Measurements from ENCODE around the gene SHROOM3. TPM values are rescaled to one million over a fixed set of nuclear protein-coding genes. Genes with fewer than 3 reads are reported as not detected.
A peak's percentile ranks its signal among the peaks of the same experiment; 100 is the strongest.

SHROOM3 gene
- total RNA-seq, 6 experiments from 2014 or later, result 39.1 to 98.7 (median 40.9) TPM

DNA sequence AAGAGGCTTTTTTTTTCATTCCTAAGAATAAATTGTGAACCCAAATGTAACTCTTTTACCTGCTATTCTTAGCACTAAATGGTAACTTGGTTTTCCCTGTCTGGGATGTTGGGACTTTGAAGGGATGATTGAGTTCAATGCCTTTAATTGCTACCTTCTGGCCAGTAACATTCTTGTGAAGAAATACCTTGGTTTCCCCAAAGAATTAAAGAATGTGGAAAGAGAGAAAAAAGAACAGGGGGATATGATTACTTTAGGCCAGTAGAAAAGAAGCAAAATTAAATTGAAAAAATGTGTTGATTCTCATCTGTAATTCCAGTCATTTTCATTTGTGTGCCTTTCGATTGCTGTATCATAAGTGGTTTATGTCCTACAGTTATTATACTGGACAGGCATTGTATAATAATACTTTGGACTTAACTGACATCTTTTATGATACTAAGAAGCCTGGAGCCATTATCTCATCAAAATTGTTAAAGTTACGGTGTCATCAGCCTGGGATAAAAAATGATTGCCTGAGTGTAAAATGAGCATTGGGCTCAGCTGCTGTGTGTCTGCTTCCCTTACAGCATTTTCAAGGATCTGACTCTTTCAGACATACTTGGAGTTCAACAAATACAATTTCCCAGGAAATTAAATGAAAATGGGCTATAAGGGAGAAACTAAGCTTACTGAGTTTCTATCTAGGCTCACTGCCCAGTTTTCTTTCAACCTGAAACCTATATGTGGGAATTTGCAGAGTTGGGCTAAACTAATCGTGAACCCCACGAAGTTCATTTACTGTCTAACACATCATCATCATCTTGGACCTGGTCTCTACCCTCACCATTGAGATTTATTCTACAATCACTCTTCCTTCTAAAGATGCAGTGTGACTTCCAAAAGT is 146.3 kb downstream of the SHROOM3 start:
- Mint-ChIP-seq H3K4me1 (ENCODE audit: low read depth) (peaks cover 48% of the 10 kb centered on the region), H3K27me3 (ENCODE audit: insufficient read depth) (no peaks in the 10 kb centered on the region), H3K9me3 (no peaks in the 10 kb centered on the region), H3K4me3 (no peak overlapping the region), H3K36me3 (ENCODE audit: low read depth) (no peaks in the 10 kb centered on the region), H3K27ac (no peak overlapping the region)
- no peak for DNase-seq
- TF ChIP-seq, protein P1, sequence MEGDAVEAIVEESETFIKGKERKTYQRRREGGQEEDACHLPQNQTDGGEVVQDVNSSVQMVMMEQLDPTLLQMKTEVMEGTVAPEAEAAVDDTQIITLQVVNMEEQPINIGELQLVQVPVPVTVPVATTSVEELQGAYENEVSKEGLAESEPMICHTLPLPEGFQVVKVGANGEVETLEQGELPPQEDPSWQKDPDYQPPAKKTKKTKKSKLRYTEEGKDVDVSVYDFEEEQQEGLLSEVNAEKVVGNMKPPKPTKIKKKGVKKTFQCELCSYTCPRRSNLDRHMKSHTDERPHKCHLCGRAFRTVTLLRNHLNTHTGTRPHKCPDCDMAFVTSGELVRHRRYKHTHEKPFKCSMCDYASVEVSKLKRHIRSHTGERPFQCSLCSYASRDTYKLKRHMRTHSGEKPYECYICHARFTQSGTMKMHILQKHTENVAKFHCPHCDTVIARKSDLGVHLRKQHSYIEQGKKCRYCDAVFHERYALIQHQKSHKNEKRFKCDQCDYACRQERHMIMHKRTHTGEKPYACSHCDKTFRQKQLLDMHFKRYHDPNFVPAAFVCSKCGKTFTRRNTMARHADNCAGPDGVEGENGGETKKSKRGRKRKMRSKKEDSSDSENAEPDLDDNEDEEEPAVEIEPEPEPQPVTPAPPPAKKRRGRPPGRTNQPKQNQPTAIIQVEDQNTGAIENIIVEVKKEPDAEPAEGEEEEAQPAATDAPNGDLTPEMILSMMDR (IDR thresholded peaks at IDR 0.05), result no peak

DNA sequence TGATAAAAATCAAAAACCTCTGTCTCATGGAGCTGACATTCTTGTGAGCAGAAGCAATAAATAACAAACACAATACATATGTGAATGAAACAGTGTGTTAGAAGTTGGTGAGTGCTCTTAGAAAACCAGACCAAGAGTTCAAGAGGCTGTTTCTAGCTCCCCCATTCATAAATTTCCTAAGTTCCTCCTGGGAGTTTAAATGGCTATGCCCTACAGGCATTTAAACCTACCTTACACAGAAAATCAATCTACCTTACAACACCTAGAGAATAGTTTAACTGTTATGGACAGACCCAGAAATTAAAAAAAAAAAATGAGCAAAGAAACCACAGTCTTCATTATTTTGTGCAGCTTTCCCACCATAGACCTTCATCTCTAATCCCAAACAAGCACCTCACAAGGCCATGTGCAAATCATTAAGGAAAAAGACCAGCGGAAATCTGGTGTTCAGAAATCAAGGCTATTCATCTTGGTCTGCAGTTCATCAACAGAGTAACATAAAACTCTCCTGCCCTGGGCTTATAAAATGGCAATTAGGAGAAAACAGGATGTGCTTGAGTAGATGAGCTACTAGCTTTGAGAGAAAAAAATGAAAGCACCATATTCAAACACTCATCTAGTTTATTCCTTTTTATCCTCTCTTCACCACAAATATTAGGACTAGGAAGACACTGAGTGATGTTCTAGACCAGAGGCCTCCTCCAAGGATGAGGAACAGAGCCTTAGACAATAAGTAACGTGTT is 147.2 kb downstream of the SHROOM3 start:
- DNase-seq, result no peak
- TF ChIP-seq, protein P1 (IDR thresholded peaks at IDR 0.05), result no peak
- no peaks in the 10 kb centered on the region for H3K9me3 Mint-ChIP-seq
- no peak overlapping the region for H3K4me3 Mint-ChIP-seq
- no peaks in the 10 kb centered on the region for H3K27me3 Mint-ChIP-seq (ENCODE audit: insufficient read depth)
- H3K36me3 Mint-ChIP-seq (ENCODE audit: low read depth), result no peaks in the 10 kb centered on the region
- H3K27ac Mint-ChIP-seq, result peak overlapping the region; percentile 9; the same call in 1 of the 2 replicates
- H3K4me1 Mint-ChIP-seq (ENCODE audit: low read depth), result peaks cover 48% of the 10 kb centered on the region

DNA sequence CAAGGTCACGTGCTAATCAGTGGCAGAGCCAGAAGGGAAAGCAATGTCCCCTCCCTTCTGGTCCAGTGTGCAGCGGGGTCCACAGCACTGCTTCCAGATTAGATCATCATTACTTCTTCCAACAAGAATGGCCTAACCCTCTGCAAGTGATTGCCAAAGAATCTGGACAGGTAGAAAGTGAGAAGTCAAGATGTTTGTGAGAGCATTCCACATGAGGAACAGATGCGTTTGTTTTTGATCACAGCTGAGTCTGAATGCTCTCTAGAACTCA is 147.7 kb downstream of the SHROOM3 start:
- no peak overlapping the region for H3K27ac Mint-ChIP-seq
- no peaks in the 10 kb centered on the region for H3K36me3 Mint-ChIP-seq (ENCODE audit: low read depth)
- no peak for DNase-seq
- no peaks in the 10 kb centered on the region for H3K9me3 Mint-ChIP-seq
- H3K27me3 Mint-ChIP-seq (ENCODE audit: insufficient read depth), result no peaks in the 10 kb centered on the region
- TF ChIP-seq, protein P1 (IDR thresholded peaks at IDR 0.05), result no peak
- H3K4me1 Mint-ChIP-seq (ENCODE audit: low read depth), result peaks cover 48% of the 10 kb centered on the region
- H3K4me3 Mint-ChIP-seq, result no peak overlapping the region

GRCh38 chr4:76584241-76585152 is 149.5 kb downstream of the SHROOM3 start:
- TF ChIP-seq, protein P1 (IDR thresholded peaks at IDR 0.05), result no peak
- Mint-ChIP-seq H3K27me3 (ENCODE audit: insufficient read depth) (no peaks in the 10 kb centered on the region; the same call in 1 of the 2 replicates), H3K9me3 (no peaks in the 10 kb centered on the region), H3K4me3 (no peak overlapping the region), H3K4me1 (ENCODE audit: low read depth) (peaks cover 59% of the 10 kb centered on the region), H3K36me3 (ENCODE audit: low read depth) (no peaks in the 10 kb centered on the region), H3K27ac (no peak overlapping the region)
- DNase-seq, result no peak

DNA sequence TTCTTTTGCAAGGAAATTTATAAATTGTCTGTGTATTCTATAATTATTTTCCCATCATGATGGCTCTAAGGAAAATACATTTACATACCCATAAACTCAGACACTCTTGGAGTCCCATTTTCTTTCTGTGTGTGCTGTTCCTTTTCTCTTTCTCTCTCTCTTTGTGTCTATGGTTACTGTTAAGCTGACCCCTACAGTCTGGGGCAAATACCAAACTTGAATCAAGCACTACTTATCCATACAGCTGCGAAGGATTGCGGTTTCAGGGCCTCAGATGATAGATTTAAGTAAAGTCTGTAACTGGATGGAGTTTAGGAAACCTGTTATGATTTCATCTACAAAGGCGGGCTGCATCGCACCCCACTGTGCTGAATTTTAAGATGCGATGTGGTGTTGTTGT is 150.2 kb downstream of the SHROOM3 start:
- no peak overlapping the region; the same call in 1 of the 2 replicates for H3K27ac Mint-ChIP-seq
- H3K27me3 Mint-ChIP-seq (ENCODE audit: insufficient read depth), result no peaks in the 10 kb centered on the region; the same call in 1 of the 2 replicates
- peaks cover 61% of the 10 kb centered on the region for H3K4me1 Mint-ChIP-seq (ENCODE audit: low read depth)
- no peaks in the 10 kb centered on the region for H3K36me3 Mint-ChIP-seq (ENCODE audit: low read depth)
- no peak overlapping the region for H3K4me3 Mint-ChIP-seq
- DNase-seq, result no peak
- TF ChIP-seq, protein P1 (IDR thresholded peaks at IDR 0.05), result no peak
- H3K9me3 Mint-ChIP-seq, result no peaks in the 10 kb centered on the region
